Measurements from ENCODE around the gene BDH1.

Gene BDH1

GRCh38 chr3:197547306-197548011, 8.3 kb downstream of the BDH1 start:
- DNase-seq (ENCODE audit: low read depth): no peak

GRCh38 chr3:197546307-197547085, 9.3 kb downstream of the BDH1 start:
- no peak for DNase-seq (ENCODE audit: low read depth)

DNA sequence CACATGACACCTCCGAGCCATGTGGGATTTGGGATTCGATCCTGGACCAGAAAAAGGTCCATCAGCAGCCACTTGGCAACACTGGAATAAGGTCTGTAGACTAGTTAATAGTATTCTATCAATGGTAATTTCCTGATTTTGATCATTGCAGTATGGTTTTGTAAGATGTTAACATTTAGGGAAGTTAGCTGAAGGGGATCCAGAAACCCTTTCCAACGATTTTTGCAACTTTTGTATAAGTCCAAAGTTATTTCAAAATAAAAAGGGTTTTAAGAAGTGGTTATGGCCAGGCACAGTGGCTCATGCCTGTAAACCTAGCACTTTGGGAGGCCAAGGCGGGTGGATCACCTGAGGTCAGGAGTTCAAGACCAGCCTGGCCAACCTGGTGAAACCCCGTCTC, 10.2 kb downstream of the BDH1 start:
- DNase-seq (ENCODE audit: low read depth): no peak

- DNase-seq (ENCODE audit: low read depth): no peak
Measured at GRCh38 chr3:197545101-197545500, 10.7 kb downstream of the BDH1 start.

GRCh38 chr3:197542741-197543454, 12.9 kb downstream of the BDH1 start:
- no peak for DNase-seq (ENCODE audit: low read depth)

- DNase-seq (ENCODE audit: low read depth): no peak
Measured at GRCh38 chr3:197541756-197542539, 13.8 kb downstream of the BDH1 start.

- no peak for DNase-seq (ENCODE audit: low read depth)
Measured at GRCh38 chr3:197540961-197541377, 14.8 kb downstream of the BDH1 start.

DNA sequence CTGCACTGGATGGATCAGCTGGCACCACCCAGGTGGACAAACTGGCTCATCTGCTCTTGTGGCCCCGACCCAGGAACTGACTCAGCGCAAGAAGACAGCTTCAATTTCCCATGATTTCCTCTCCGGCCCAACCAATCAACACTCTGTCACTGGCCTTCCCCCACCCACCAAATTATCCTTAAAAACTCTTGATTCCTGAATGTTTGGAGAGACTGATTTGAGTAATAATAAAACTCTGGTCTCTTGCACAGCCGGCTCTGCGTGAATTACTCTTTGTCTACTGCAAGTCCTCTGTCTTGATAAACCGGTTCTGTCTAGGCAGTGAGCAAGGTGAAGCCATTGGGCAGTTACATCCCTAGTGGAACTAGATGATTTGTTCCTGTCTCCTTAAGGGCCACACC, 16.1 kb downstream of the BDH1 start:
- no peak for DNase-seq (ENCODE audit: low read depth)

- DNase-seq (ENCODE audit: low read depth): no peak
Measured at GRCh38 chr3:197533927-197534725, 21.6 kb downstream of the BDH1 start.

- no peak for DNase-seq (ENCODE audit: low read depth)
Measured at GRCh38 chr3:197533396-197533795, 22.4 kb downstream of the BDH1 start.

GRCh38 chr3:197532388-197532787, 23.4 kb downstream of the BDH1 start:
- no peak for DNase-seq (ENCODE audit: low read depth)

DNA sequence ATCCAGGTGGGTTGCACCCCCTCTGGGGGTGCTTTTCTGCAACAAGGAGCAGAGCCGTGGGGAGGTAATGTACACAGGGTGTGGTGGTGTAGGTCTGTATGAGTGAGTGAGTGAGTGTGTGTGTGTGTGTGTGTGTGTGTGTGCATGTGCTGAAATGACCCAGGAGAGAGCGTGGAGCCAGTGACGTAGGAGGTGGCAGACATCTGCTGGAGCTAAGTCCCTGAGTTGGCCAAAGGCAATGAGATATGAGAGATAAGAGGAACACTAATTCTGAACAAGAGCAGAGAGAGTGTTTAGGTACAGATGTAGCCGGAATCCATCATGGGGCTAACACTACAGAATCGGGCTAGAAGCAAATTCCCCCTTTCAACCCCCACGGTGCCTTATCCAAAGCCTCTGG, 27.6 kb downstream of the BDH1 start:
- DNase-seq (ENCODE audit: low read depth): no peak

GRCh38 chr3:197527569-197527968, 28.2 kb downstream of the BDH1 start:
- no peak for DNase-seq (ENCODE audit: low read depth)

GRCh38 chr3:197525706-197526105, 30.1 kb downstream of the BDH1 start:
- no peak for DNase-seq (ENCODE audit: low read depth)

- no peak for DNase-seq (ENCODE audit: low read depth)
Measured at GRCh38 chr3:197524128-197524527, 31.6 kb downstream of the BDH1 start.

- DNase-seq (ENCODE audit: low read depth): no peak
Measured at GRCh38 chr3:197523526-197523925, 32.2 kb downstream of the BDH1 start.

- DNase-seq (ENCODE audit: low read depth): no peak
Measured at GRCh38 chr3:197522881-197523441, 32.8 kb downstream of the BDH1 start.

- no peak for DNase-seq (ENCODE audit: low read depth)
Measured at GRCh38 chr3:197522183-197522715, 33.5 kb downstream of the BDH1 start.

- DNase-seq (ENCODE audit: low read depth): no peak
Measured at GRCh38 chr3:197521277-197522182, 34.2 kb downstream of the BDH1 start.

All from stimulated activated CD8-positive, alpha-beta memory T cell treated with anti-CD3 and anti-CD28 coated beads, Interleukin-4, amount 100 ng/mL, for 24 hours (primary cell).